A549 treated with CORT108297 at 1 μM for 4 hours (cell line): ENCODE results near the gene CRISP2. TPM values are rescaled to one million over a fixed set of nuclear protein-coding genes. Genes with fewer than 3 reads are reported as not detected.

Experiments used
- total RNA-seq: library from RNA; stranded (reverse); fragments of 200-300 nt; extraction: Qiagen RNA extraction; gene quantifications from 5 replicates; pipeline ENCODE4 v1.2.3, GENCODE V29; 2022

Gene CRISP2, protein sequence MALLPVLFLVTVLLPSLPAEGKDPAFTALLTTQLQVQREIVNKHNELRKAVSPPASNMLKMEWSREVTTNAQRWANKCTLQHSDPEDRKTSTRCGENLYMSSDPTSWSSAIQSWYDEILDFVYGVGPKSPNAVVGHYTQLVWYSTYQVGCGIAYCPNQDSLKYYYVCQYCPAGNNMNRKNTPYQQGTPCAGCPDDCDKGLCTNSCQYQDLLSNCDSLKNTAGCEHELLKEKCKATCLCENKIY
- not detected in 5 replicates for total RNA-seq

DNA sequence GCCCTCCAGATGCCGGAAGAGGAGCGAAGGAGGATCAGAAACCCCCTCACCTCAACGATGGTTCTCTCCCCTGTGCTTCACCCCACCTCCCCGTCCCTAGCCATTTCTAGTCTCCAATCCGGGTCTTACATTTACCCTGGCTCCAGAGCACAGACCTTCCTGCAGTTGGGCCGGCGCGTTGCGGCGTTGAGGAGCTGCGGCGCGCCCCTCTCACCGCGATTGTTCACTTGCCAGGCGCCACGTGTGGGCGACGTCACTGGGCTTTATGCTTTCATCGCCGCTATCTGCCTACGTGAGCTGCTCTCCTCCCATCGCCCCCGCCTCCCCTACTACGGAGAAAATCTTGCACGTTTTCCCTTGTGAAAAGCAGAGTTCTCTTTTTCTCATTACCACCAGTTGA is at the start of gene CRISP2:
TSS of gene CRISP2 (minus strand) at position 198 of the 400 bp plus-strand sequence. CDS start 4,347 bp downstream, outside the sequence.

DNA sequence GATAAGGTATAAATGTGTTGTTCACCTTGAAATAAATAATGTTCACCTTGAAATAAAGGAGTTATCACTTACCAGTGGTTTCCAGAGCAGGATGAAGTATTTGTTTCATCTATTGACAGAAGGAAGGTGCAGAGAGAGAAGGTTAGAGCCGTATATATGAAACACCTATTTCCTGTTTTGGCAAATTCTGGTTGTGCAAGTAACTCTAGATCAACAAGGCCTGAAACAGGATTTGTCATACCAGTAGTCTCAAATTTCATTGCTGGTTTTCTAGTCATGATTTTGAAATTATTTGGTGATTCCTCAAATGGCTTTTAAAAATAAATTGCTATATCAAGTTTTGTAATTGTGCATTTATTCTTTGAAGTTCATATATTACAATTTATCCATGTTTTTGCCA is 30.9 kb upstream of the CRISP2 start, which contains the start of gene CRISP3:
TSS of gene CRISP3 (minus strand) at position 130 of the 400 bp plus-strand sequence. CDS start at position 109, 21 bp downstream.

Other genes with a start within 250 kb of the CRISP2 start
- gene GLYATL3, start 213.6 kb downstream of the CRISP2 start, total RNA-seq, result not detected in 5 replicates
- 18.6 to 21.3 TPM (median 19.1 TPM) in 5 replicates for gene C6orf141, start 162.9 kb downstream of the CRISP2 start, total RNA-seq
- 0.06 to 0.10 TPM (median 0.07 TPM) in 3 of 5 replicates, not detected in the others for gene RHAG, start 76.7 kb downstream of the CRISP2 start, total RNA-seq
- not detected in 5 replicates for gene CRISP3, start 30.8 kb upstream of the CRISP2 start, total RNA-seq
- gene PGK2, start 73.7 kb upstream of the CRISP2 start, total RNA-seq, result not detected in 5 replicates
- gene CRISP1, start 153.0 kb upstream of the CRISP2 start, total RNA-seq, result not detected in 5 replicates